HG03159 (cell line): Measurements from ENCODE around the gene MEGF10.

Experiments used
- ATAC-seq: cut with Tn5 transposase; IDR thresholded peaks from one replicate; pipeline ENCODE4 v1.9.1; 2021; ENCODE audit warnings: mild to moderate bottlenecking, moderate library complexity; ENCODE audit not compliant: unreplicated experiment

MEGF10 gene

DNA sequence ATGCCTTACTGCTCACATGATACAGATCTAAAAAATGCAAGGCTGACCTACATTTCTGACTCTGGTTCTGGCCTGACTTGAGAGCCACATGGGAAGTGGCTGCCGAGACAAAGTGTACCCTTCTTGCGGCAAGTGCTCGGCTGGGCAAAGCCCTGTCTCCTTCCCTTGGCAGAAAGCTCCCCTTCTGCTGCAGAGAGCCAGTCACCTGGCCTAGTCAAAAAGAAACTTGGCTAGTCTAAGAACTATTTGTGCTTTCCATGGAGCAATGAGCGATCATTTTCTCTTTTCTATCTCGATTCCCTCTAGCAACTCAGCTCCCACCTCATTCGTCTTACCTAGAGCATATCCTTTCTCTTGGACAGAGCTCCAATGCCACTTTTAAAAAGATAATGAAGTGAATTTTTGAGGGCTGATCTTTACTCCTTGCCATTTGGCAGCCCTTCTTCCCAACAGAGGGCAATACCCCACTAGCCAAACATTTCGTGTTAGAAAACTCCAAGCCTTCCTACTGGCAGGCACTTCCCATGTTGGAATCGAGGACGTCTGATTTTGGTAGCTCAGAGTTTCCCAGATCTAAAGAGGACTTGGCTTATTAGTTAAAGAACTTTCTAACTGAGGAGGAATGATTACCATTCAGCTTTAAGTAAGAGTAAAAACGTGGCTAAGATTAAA, 118.8 kb downstream of the MEGF10 start:
- ATAC-seq: no peak

- ATAC-seq: no peak
Measured at GRCh38 chr5:127409921-127410675, 119.5 kb downstream of the MEGF10 start.

- no peak for ATAC-seq
Measured at GRCh38 chr5:127410959-127411358, 120.4 kb downstream of the MEGF10 start.

GRCh38 chr5:127411381-127411780, 120.8 kb downstream of the MEGF10 start:
- no peak for ATAC-seq

DNA sequence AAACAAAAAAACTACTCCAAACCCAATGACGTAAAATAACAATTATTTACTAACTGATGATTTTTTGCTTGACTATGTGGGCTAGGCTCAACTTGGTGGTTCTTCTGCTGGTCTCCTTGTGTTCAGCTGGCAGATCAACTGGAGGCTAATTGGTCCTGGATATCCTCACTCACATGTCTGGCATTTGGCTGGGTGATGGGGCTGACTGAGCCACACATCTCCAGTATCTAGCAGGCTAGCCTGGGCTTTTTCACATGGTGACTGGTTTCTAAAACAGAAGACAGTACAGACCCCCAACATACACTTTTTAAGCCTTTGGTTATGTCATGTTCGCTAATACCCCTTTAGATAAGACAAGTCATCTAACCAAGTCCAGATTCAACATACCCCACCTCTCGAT, 122.1 kb downstream of the MEGF10 start:
- ATAC-seq: no peak

DNA sequence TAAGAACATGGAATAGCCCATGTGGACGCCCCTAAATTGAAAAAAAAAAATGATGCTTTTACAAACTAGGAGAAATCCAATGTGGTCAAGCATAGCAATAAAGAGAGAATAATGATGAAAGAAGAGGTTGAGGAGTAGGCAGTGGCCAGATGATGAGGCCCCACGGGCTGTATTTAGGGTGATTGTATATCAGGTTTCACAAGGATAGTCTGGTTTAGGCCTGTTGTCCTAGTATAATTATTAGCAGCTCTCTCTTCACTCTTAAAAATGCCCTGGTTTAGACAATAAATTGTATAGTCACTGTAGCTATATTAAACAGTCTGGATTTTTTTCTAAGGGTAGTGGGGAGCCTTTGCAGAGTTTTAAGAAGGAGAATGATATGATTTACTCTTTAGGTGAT, 124.4 kb downstream of the MEGF10 start:
- ATAC-seq: no peak

DNA sequence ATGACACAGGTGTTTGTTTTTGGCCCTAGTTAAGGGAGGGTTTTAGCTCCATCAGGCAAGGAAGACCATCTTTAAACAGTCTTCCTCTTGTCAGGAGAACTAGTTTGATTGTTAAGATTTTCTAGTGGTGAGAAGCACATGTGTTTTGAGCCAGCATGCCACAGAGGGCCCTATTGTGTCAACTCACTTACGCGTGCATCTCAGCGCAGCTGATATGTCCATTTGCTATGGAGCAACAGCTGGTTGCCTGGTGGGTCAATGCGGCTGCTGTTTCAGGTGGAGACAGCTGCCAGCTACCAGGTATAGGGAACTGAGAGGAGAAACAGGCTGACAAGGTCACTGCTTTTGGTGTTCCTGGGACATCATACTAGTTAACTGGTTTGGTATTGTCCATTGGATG, 126.3 kb downstream of the MEGF10 start:
- ATAC-seq: no peak

DNA sequence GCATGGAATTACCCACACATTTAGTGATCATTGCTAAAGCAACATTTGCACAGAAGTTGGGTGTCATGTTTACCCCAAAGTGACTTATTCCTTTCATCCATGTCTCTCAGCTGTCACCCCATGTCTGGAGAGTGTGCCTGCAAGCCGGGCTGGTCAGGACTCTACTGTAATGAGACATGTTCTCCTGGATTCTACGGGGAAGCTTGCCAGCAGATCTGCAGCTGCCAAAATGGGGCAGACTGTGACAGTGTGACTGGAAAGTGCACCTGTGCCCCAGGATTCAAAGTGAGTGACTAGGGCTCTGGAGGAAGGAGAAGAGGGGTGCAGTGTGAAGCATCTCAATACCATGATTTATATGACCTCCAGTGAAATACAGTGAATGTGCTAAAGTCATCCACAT, 126.9 kb downstream of the MEGF10 start:
- no peak for ATAC-seq

- no peak for ATAC-seq
Measured at GRCh38 chr5:127418367-127418766, 127.8 kb downstream of the MEGF10 start.

GRCh38 chr5:127418974-127419682, 128.5 kb downstream of the MEGF10 start:
- ATAC-seq: no peak

- no peak for ATAC-seq
Measured at GRCh38 chr5:127419683-127420257, 129.2 kb downstream of the MEGF10 start.

GRCh38 chr5:127420758-127421157, 130.2 kb downstream of the MEGF10 start:
- no peak for ATAC-seq

GRCh38 chr5:127421471-127421870, 130.9 kb downstream of the MEGF10 start:
- no peak for ATAC-seq

- peak; percentile 67 for ATAC-seq
Measured at GRCh38 chr5:127423173-127423798, 132.7 kb downstream of the MEGF10 start.

DNA sequence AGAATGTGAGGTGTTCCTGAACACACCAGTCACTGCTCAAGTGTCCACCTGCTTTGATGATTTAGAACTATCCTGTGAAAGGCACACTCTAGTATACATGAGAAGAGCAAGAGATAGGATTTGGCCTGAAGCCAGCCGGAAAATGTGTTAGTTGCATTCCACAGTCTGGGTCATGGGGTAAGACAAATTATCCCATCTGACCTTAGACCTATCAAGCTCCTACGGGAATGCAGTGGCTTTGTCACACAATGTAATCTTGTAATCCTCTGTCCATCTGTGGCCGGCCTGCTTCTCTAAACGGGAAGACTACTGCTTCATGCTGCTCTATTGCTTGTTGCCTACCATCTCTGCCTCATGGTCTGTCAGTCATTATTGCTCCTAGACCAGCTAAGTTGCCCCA, 134.4 kb downstream of the MEGF10 start:
- ATAC-seq: no peak

DNA sequence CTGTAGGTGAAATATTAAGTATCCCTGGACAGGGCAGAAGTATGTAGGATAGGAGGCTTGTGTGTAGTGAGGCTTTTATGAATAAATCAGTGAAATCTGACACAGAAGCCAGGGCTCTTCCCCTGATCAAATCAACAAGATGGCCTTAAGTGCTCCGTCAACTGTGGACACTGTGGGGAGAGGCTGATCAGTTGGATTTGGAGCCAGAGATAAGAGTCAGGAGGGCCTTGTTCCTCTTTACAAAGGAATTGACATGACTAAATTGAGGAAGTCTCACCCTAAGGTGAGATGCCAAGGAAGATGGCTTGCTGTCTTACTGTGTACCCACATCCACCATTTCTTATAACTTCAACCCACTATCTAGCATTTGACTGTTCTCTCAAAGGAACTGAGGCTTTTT, 135.3 kb downstream of the MEGF10 start:
- no peak for ATAC-seq

DNA sequence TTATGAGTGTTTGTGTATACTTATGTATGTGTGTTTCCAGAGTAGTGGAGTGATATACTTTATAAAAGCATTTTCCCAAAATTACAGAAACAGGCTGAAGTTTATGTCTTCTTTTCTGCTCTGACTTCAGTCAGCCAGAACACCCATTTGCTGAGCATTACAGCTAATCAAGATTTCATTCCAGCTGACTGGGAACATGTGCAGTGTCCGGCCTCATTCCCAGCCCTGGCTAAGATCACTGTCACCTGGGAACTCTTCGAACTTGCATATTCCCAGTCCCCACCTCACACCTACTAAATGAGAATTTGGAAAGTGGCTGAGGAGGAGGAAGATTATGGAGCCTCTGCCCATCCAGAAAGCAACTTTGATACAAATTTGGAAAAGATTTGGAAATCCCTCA, 136.1 kb downstream of the MEGF10 start:
- ATAC-seq: no peak

DNA sequence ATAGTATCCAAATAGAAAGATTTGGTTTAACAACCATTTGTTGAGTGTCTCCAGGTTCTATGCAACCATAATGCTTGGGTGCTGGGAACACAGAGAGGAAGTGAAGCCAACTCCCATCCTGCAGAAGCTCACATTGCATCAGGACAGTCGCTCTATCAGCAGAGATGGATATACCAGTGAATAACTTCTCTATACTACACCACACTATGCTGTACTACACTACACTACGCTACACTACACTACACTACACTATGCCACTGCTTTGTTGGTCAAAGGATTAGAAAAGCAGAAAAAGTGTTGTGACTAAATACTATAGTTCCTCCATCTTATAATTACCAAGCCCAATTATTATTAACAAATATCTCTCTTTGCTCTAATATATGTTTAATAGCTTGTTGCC, 137.7 kb downstream of the MEGF10 start:
- no peak for ATAC-seq

DNA sequence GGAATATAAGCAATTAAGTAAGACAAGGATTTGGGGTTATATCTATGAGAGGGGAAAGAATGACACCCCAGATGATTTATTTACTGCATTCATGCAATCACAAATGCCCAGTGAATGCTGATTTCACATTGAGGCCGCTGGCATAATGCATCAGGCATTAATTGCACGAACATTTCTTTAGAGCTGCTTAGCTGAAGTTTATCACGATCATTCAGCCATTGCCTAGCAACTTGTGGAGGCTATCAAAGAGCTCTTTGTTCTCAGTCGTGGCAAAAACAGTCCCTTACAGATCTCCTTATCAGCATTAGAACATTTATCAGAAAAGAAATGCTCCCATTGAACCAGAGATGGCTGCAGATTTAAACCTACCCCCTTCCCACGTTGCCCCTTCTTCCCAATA, 138.2 kb downstream of the MEGF10 start:
- no peak for ATAC-seq

GRCh38 chr5:127429928-127430327, 139.3 kb downstream of the MEGF10 start:
- no peak for ATAC-seq

DNA sequence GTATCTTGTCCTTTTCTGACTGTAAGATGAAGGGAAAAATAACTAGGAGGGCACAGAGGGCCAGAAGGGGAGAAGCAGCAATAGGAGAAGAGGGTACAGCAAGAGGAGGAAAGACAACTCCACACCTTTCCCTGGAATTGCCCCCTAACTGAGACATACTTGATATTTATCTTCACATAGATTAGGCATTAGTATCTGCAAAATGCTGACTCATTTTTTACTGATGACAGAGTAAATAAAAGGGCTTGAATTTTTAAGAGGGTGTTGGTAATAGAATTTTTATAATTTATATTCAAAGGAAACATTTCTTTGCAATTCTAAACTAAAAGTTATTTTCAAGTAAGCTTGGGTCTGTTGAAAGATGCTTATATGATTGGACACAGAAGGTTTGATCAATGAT, 140.0 kb downstream of the MEGF10 start:
- no peak for ATAC-seq
